ENCODE data around the gene PPP1R12A.

Gene PPP1R12A

GRCh38 chr12:79773896-79774295 is 161.0 kb downstream of the PPP1R12A start:
- in situ Hi-C loops (cut with MboI; ENCODE audit: low sequenced_read_pairs): no loop called here

- in situ Hi-C loops (cut with MboI; ENCODE audit: low sequenced_read_pairs): no loop called here
These were observed 164.9 kb downstream of the PPP1R12A start for GRCh38 chr12:79769860-79770485.

GRCh38 chr12:79769189-79769859 is 165.6 kb downstream of the PPP1R12A start:
- in situ Hi-C loops (cut with MboI; ENCODE audit: low sequenced_read_pairs): no loop called here

- in situ Hi-C loops (cut with MboI; ENCODE audit: low sequenced_read_pairs): no loop called here
These were observed 168.0 kb downstream of the PPP1R12A start for GRCh38 chr12:79766705-79767464.

GRCh38 chr12:79765157-79765556 is 169.7 kb downstream of the PPP1R12A start:
- in situ Hi-C loops (cut with MboI; ENCODE audit: low sequenced_read_pairs): no loop called here

GRCh38 chr12:79764641-79765040 is 170.3 kb downstream of the PPP1R12A start:
- in situ Hi-C loops (cut with MboI; ENCODE audit: low sequenced_read_pairs): no loop called here

- in situ Hi-C loops (cut with MboI; ENCODE audit: low sequenced_read_pairs): no loop called here
These were observed 171.0 kb downstream of the PPP1R12A start for GRCh38 chr12:79763766-79764452.

- in situ Hi-C loops (cut with MboI; ENCODE audit: low sequenced_read_pairs): no loop called here
These were observed 173.6 kb downstream of the PPP1R12A start for GRCh38 chr12:79761341-79761740.

GRCh38 chr12:79747274-79747673 is 187.6 kb downstream of the PPP1R12A start:
- in situ Hi-C loops (cut with MboI; ENCODE audit: low sequenced_read_pairs): no loop called here

- in situ Hi-C loops (cut with MboI; ENCODE audit: low sequenced_read_pairs): no loop called here
These were observed 196.8 kb downstream of the PPP1R12A start for GRCh38 chr12:79737875-79738718.

GRCh38 chr12:79732638-79733037 is 202.3 kb downstream of the PPP1R12A start:
- in situ Hi-C loops (cut with MboI; ENCODE audit: low sequenced_read_pairs): no loop called here

GRCh38 chr12:79725987-79726386 is 208.9 kb downstream of the PPP1R12A start:
- in situ Hi-C loops (cut with MboI; ENCODE audit: low sequenced_read_pairs): no loop called here
